Measurements from ENCODE around the gene ERCC6. TPM values are rescaled to one million over a fixed set of nuclear protein-coding genes. Genes with fewer than 3 reads are reported as not detected.

The ERCC6 gene
- total and polyA plus RNA-seq, 2 donors (not counting 1 experiment from before 2014, with no cell fraction given) = 6.9 to 12.6 TPM

- no peaks in the 10 kb centered on the region for H4K20me1 ChIP-seq (ENCODE audit: control insufficient read depth, extremely low read depth, insufficient read depth, low read length)
- H3K27me3 ChIP-seq (ENCODE audit: control insufficient read depth, insufficient read depth, low read length) = no peaks in the 10 kb centered on the region
- no peaks in the 10 kb centered on the region for H3K79me2 ChIP-seq (ENCODE audit: control insufficient read depth, insufficient read depth, low read length)
- no peak overlapping the region for H3K4me2 ChIP-seq (ENCODE audit: extremely low read depth, insufficient read depth, low read length)
- DNase-seq (ENCODE audit: low read depth in 2 of 2) = no peak
- H3K27ac ChIP-seq (ENCODE audit: insufficient read depth, low read length) = no peak overlapping the region
- peaks cover 2% of the 10 kb centered on the region for H3K36me3 ChIP-seq (ENCODE audit: control insufficient read depth, insufficient read depth, low read length)
- no peaks in the 10 kb centered on the region for H3K4me1 ChIP-seq (ENCODE audit: control insufficient read depth, extremely low read depth, insufficient read depth, low read length)
- no peak for TF ChIP-seq EZH2 (IDR thresholded peaks at IDR 0.05; ENCODE audit: low read length, missing control alignments)
- TF ChIP-seq CTCF (conservative IDR thresholded peaks at IDR 0.05 in 1 of 2, IDR thresholded peaks at IDR 0.05 in 1 of 2; ENCODE audit: low read depth in 1 of 2, low read length in 2 of 2) = no peak
- no peak overlapping the region for H3K4me3 ChIP-seq (replicated peaks in 1 of 4; ENCODE audit: control extremely low read depth in 1 of 4, insufficient read depth in 1 of 4, low read depth in 3 of 4, low read length in 4 of 4)
- no peaks in the 10 kb centered on the region for H3K9me3 ChIP-seq (ENCODE audit: control insufficient read depth, insufficient read depth, low read depth, low read length)
- no peak overlapping the region for H3K9ac ChIP-seq (ENCODE audit: insufficient read depth, low read length)
- H2AFZ ChIP-seq (ENCODE audit: low read length) = no peak overlapping the region
These were observed 18.7 kb downstream of the ERCC6 start for GRCh38 chr10:49520122-49520775.

GRCh38 chr10:49519717-49520116 lies 19.2 kb downstream of the ERCC6 start:
- Histone ChIP-seq H3K27me3 (ENCODE audit: control insufficient read depth, insufficient read depth, low read length) (no peaks in the 10 kb centered on the region), H4K20me1 (ENCODE audit: control insufficient read depth, extremely low read depth, insufficient read depth, low read length) (no peaks in the 10 kb centered on the region), H3K4me2 (ENCODE audit: extremely low read depth, insufficient read depth, low read length) (no peak overlapping the region), H3K4me1 (ENCODE audit: control insufficient read depth, extremely low read depth, insufficient read depth, low read length) (no peaks in the 10 kb centered on the region), H2AFZ (ENCODE audit: low read length) (no peak overlapping the region), H3K79me2 (ENCODE audit: control insufficient read depth, insufficient read depth, low read length) (no peaks in the 10 kb centered on the region), H3K27ac (ENCODE audit: insufficient read depth, low read length) (no peak overlapping the region), H3K9me3 (ENCODE audit: control insufficient read depth, insufficient read depth, low read depth, low read length) (no peaks in the 10 kb centered on the region), H3K9ac (ENCODE audit: insufficient read depth, low read length) (no peak overlapping the region), H3K4me3 (replicated peaks in 1 of 4; ENCODE audit: control extremely low read depth in 1 of 4, insufficient read depth in 1 of 4, low read depth in 3 of 4, low read length in 4 of 4) (no peak overlapping the region), H3K36me3 (ENCODE audit: control insufficient read depth, insufficient read depth, low read length) (peaks cover 2% of the 10 kb centered on the region)
- TF ChIP-seq CTCF (conservative IDR thresholded peaks at IDR 0.05 in 1 of 2, IDR thresholded peaks at IDR 0.05 in 1 of 2; ENCODE audit: low read depth in 1 of 2, low read length in 2 of 2) (no peak), EZH2 (IDR thresholded peaks at IDR 0.05; ENCODE audit: low read length, missing control alignments) (no peak)
- no peak for DNase-seq (ENCODE audit: low read depth in 2 of 2)

- Histone ChIP-seq H4K20me1 (ENCODE audit: control insufficient read depth, extremely low read depth, insufficient read depth, low read length) (no peaks in the 10 kb centered on the region), H3K4me1 (ENCODE audit: control insufficient read depth, extremely low read depth, insufficient read depth, low read length) (no peaks in the 10 kb centered on the region), H3K79me2 (ENCODE audit: control insufficient read depth, insufficient read depth, low read length) (no peaks in the 10 kb centered on the region), H3K4me2 (ENCODE audit: extremely low read depth, insufficient read depth, low read length) (no peak overlapping the region), H3K9me3 (ENCODE audit: control insufficient read depth, insufficient read depth, low read depth, low read length) (no peaks in the 10 kb centered on the region), H2AFZ (ENCODE audit: low read length) (no peak overlapping the region), H3K9ac (ENCODE audit: insufficient read depth, low read length) (no peak overlapping the region), H3K4me3 (replicated peaks in 1 of 4; ENCODE audit: control extremely low read depth in 1 of 4, insufficient read depth in 1 of 4, low read depth in 3 of 4, low read length in 4 of 4) (no peak overlapping the region), H3K27me3 (ENCODE audit: control insufficient read depth, insufficient read depth, low read length) (no peaks in the 10 kb centered on the region), H3K27ac (ENCODE audit: insufficient read depth, low read length) (no peak overlapping the region), H3K36me3 (ENCODE audit: control insufficient read depth, insufficient read depth, low read length) (peaks cover 2% of the 10 kb centered on the region)
- DNase-seq (ENCODE audit: low read depth in 2 of 2) = peak; percentile 41 to 56
- peak; percentile 65 to 69 for TF ChIP-seq CTCF (conservative IDR thresholded peaks at IDR 0.05 in 1 of 2, IDR thresholded peaks at IDR 0.05 in 1 of 2; ENCODE audit: low read depth in 1 of 2, low read length in 2 of 2)
- no peak for TF ChIP-seq EZH2 (IDR thresholded peaks at IDR 0.05; ENCODE audit: low read length, missing control alignments)
These were observed 19.8 kb downstream of the ERCC6 start for GRCh38 chr10:49518982-49519578.
